SK-N-SH treated with all-trans-retinoic acid at 6 μM for 48 hours (cell line): ENCODE data around the gene ARHGEF4.

Experiments used
- ARNTL ChIP-seq: fragments of 450-650 bp; formaldehyde crosslinking; IDR thresholded peaks from 2 replicates; pipeline ENCODE4 v1.5.0; 2020; ENCODE audit warnings: low read depth, mild to moderate bottlenecking, moderate library complexity, borderline replicate concordance
- BACH2 ChIP-seq: fragments of 250-450 bp; sonication (Bioruptor Pico); IDR thresholded peaks from 2 replicates; pipeline ENCODE4 v1.9.0; 2021; ENCODE audit warnings: mild to moderate bottlenecking, borderline replicate concordance
- CREB5 ChIP-seq: fragments of 250-450 bp; sonication (Bioruptor Pico); IDR thresholded peaks from 2 replicates; pipeline ENCODE4 v1.5.1; 2020; ENCODE audit warnings: low read depth, mild to moderate bottlenecking, moderate library complexity
- CSDC2 ChIP-seq: fragments of 250-450 bp; sonication (Bioruptor Pico); IDR thresholded peaks from 2 replicates; pipeline ENCODE4 v1.5.0; 2020; ENCODE audit warnings: mild to moderate bottlenecking, moderate library complexity
- CSRNP3 ChIP-seq: fragments of 250-450 bp; sonication (Bioruptor Pico); IDR thresholded peaks from 2 replicates; pipeline ENCODE4 v1.5.1; 2021; ENCODE audit warnings: mild to moderate bottlenecking, moderate library complexity
- GLIS3 ChIP-seq: fragments of 250-450 bp; sonication (Bioruptor Pico); IDR thresholded peaks from 2 replicates; pipeline ENCODE4 v1.5.0; 2020; ENCODE audit warnings: mild to moderate bottlenecking, moderate library complexity
- OSR1 ChIP-seq: fragments of 250-450 bp; sonication (Bioruptor Pico); IDR thresholded peaks from 2 replicates; pipeline ENCODE4 v1.8.0; 2022; ENCODE audit warnings: moderate library complexity, mild to moderate bottlenecking, inconsistent platforms
- PPARA ChIP-seq: fragments of 250-450 bp; sonication (Bioruptor Pico); IDR thresholded peaks from 2 replicates; pipeline ENCODE4 v1.5.0; 2020; ENCODE audit warnings: mild to moderate bottlenecking, borderline replicate concordance
- RARB ChIP-seq: fragments of 250-450 bp; sonication (Bioruptor Pico); IDR thresholded peaks from 2 replicates; pipeline ENCODE4 v1.8.0; 2021; ENCODE audit warnings: mild to moderate bottlenecking, moderate library complexity
- SNAI2 ChIP-seq: fragments of 250-450 bp; sonication (Bioruptor Pico); IDR thresholded peaks from 2 replicates; pipeline ENCODE4 v1.5.0; 2020; ENCODE audit warnings: mild to moderate bottlenecking, moderate library complexity
- ZC3H10 ChIP-seq: fragments of 250-450 bp; sonication (Bioruptor Pico); IDR thresholded peaks from 2 replicates; pipeline ENCODE4 v1.5.1; 2021; ENCODE audit warnings: mild to moderate bottlenecking, moderate library complexity
- ZFP3 ChIP-seq: fragments of 250-450 bp; sonication (Bioruptor Pico); IDR thresholded peaks from 2 replicates; pipeline ENCODE4 v1.5.0; 2020; ENCODE audit warnings: mild to moderate bottlenecking, moderate library complexity
- ZNF565 ChIP-seq: fragments of 450-650 bp; formaldehyde crosslinking; conservative IDR thresholded peaks from 2 replicates; pipeline ENCODE4 v1.5.0; 2020; ENCODE audit warnings: low read depth, mild to moderate bottlenecking, moderate library complexity

- TF ChIP-seq CSRNP3 (CRISPR knock-in tag) (no peak), CREB5 (no peak), CSDC2 (CRISPR knock-in tag) (no peak), ZC3H10 (CRISPR knock-in tag) (no peak), ZNF565 (CRISPR knock-in tag) (no peak), ARNTL (no peak), GLIS3 (CRISPR knock-in tag) (no peak), RARB (CRISPR knock-in tag) (no peak), OSR1 (CRISPR knock-in tag) (no peak), ZFP3 (no peak), BACH2 (CRISPR knock-in tag) (no peak), SNAI2 (no peak), PPARA (CRISPR knock-in tag) (no peak)
These were observed 140.8 kb downstream of the ARHGEF4 start for GRCh38 chr2:130977461-130978050.
